IMR-90 (cell line): ENCODE data around the gene DISC1. TPM values are rescaled to one million over a fixed set of nuclear protein-coding genes. Genes with fewer than 3 reads are reported as not detected.

Source experiments
- ATAC-seq: fragments of 200-7000 bp; cut with Tn5 transposase; 2 replicates; pipeline ENCODE4 v1.9.1; 2020; ENCODE audit warnings: low read depth, mild to moderate bottlenecking, moderate library complexity
- BruUV-seq: library from RNA; stranded (reverse); fragments of 400-500 nt; replicated peaks from 2 replicates; lab custom pipeline; 2021; lab: Mats Ljungman, UMichigan
- CTCF ChIA-PET: fragments of 300-600 bp; formaldehyde crosslinking; extraction: SDS; loops from one replicate; lab custom pipeline; 2021; ENCODE audit warnings: antibody characterized with exemption; lab: Yijun Ruan, JAX
- POLR2A ChIA-PET: fragments of 300-600 bp; sonication (Branson Sonifier 250); formaldehyde crosslinking; loops from one replicate; lab custom pipeline; 2022; ENCODE audit warnings: antibody characterized with exemption; ENCODE audit not compliant: unreplicated experiment; lab: Charles Lee
- DNase-seq: peaks from one replicate; pipeline ENCODE4 v3.0.0; 2013
- H2AFZ ChIP-seq: replicated peaks from 2 replicates; pipeline ENCODE3; 2013; ENCODE audit warnings: low read length, mild to moderate bottlenecking; ENCODE audit not compliant: poor library complexity
- H2AK5ac ChIP-seq: 2 replicates; pipeline ENCODE4 v1.6.1; 2013; ENCODE audit warnings: low read depth, low read length, inconsistent platforms
- H2AK9ac ChIP-seq: replicated peaks from 2 replicates; pipeline ENCODE3; 2013; ENCODE audit warnings: mild to moderate bottlenecking, low read depth, low read length, moderate library complexity; ENCODE audit not compliant: poor library complexity
- H2BK120ac ChIP-seq: 2 replicates; pipeline ENCODE4 v1.6.1; 2013; ENCODE audit warnings: low read depth, low read length, inconsistent platforms
- H2BK15ac ChIP-seq: 3 replicates; pipeline ENCODE4 v1.6.1; 2013; ENCODE audit warnings: low read depth, low read length, inconsistent platforms
- H2BK20ac ChIP-seq: 2 replicates; pipeline ENCODE4 v1.6.1; 2013; ENCODE audit warnings: low read depth, mild to moderate bottlenecking, inconsistent platforms, low read length, moderate library complexity
- H2BK5ac ChIP-seq: 2 replicates; pipeline ENCODE4 v1.6.1; 2013; ENCODE audit warnings: mild to moderate bottlenecking, low read depth, low read length, inconsistent platforms; ENCODE audit not compliant: poor library complexity, severe bottlenecking
- H3K14ac ChIP-seq: replicated peaks from 2 replicates; pipeline ENCODE4 v1.6.1; 2013; ENCODE audit warnings: low read depth, low read length, inconsistent platforms
- H3K18ac ChIP-seq: 2 replicates; pipeline ENCODE4 v1.6.1; 2013; ENCODE audit warnings: low read depth, low read length, control low read depth
- H3K23ac ChIP-seq: 2 replicates; pipeline ENCODE4 v1.6.1; 2013; ENCODE audit warnings: low read depth, low read length, inconsistent platforms
- H3K27ac ChIP-seq: 2 replicates; pipeline ENCODE4 v1.5.1; 2013; ENCODE audit warnings: mild to moderate bottlenecking, control low read depth, low read length; ENCODE audit not compliant: insufficient read depth
- H3K27me3 ChIP-seq: 2 replicates; pipeline ENCODE4 v1.6.1; 2013; ENCODE audit warnings: low read length; ENCODE audit not compliant: control insufficient read depth, insufficient read depth
- H3K36me3 ChIP-seq: 2 replicates; pipeline ENCODE4 v1.6.1; 2013; ENCODE audit warnings: low read length, mixed read lengths; ENCODE audit not compliant: control insufficient read depth, insufficient read depth
- H3K4ac ChIP-seq: 2 replicates; pipeline ENCODE4 v1.6.1; 2013; ENCODE audit warnings: low read depth, low read length, inconsistent platforms
- H3K4me1 ChIP-seq: 2 replicates; pipeline ENCODE4 v1.6.1; 2013; ENCODE audit warnings: low read length, mixed read lengths; ENCODE audit not compliant: control insufficient read depth, insufficient read depth
- H3K4me2 ChIP-seq: 2 replicates; pipeline ENCODE4 v1.6.1; 2013; ENCODE audit warnings: low read depth, mild to moderate bottlenecking, control low read depth, low read length, moderate library complexity
- H3K4me3 ChIP-seq: 2 replicates; pipeline ENCODE4 v1.5.1; 2013; ENCODE audit warnings: low read depth, mild to moderate bottlenecking, control low read depth, low read length, moderate library complexity; ENCODE audit not compliant: insufficient read depth
- H3K56ac ChIP-seq: 2 replicates; pipeline ENCODE4 v1.6.1; 2013; ENCODE audit warnings: low read length, inconsistent platforms; ENCODE audit not compliant: insufficient read depth; ENCODE audit errors: extremely low read depth
- H3K79me1 ChIP-seq, 2 experiments: 2 replicates each; pipeline ENCODE4 v1.6.1; 2013; ENCODE audit warnings: low read length in 2 of 2, inconsistent platforms in 1 of 2, low read depth in 1 of 2
- H3K9ac ChIP-seq: 2 replicates; pipeline ENCODE4 v1.6.1; 2013; ENCODE audit warnings: low read depth, low read length, control low read depth
- H3K9me1 ChIP-seq: 2 replicates; pipeline ENCODE4 v1.6.1; 2013; ENCODE audit warnings: low read length, inconsistent platforms; ENCODE audit not compliant: insufficient read depth
- H3K9me3 ChIP-seq: 2 replicates; pipeline ENCODE4 v1.6.1; 2013; ENCODE audit warnings: low read length; ENCODE audit not compliant: control insufficient read depth, insufficient read depth
- H4K20me1 ChIP-seq: 2 replicates; pipeline ENCODE4 v1.6.1; 2013; ENCODE audit warnings: low read length, inconsistent platforms; ENCODE audit not compliant: insufficient read depth
- H4K5ac ChIP-seq: 2 replicates; pipeline ENCODE4 v1.6.1; 2013; ENCODE audit warnings: mild to moderate bottlenecking, low read depth, low read length, control low read depth
- H4K8ac ChIP-seq, 2 experiments: 2 replicates each; pipeline ENCODE4 v1.6.1; 2013; ENCODE audit warnings: low read depth in 2 of 2, low read length in 2 of 2, control low read depth in 1 of 2, inconsistent platforms in 1 of 2
- H4K91ac ChIP-seq: 2 replicates; pipeline ENCODE4 v1.6.1; 2013; ENCODE audit warnings: low read depth, low read length, inconsistent platforms; ENCODE audit not compliant: insufficient read depth
- CTCF ChIP-seq: conservative IDR thresholded peaks from 2 replicates; pipeline ENCODE4 v1.5.1; 2012; ENCODE audit warnings: mild to moderate bottlenecking, low read depth, low read length, improper control_type of control experiment
- ELK1 ChIP-seq: fragments of 150-350 bp; IDR thresholded peaks from 2 replicates; pipeline ENCODE4 v1.6.1; 2016; ENCODE audit warnings: low read depth, mild to moderate bottlenecking, low read length, moderate library complexity, borderline replicate concordance
- MAFK ChIP-seq: IDR thresholded peaks from 2 replicates; pipeline ENCODE4 v1.6.1; 2012; ENCODE audit warnings: low read depth, low read length, improper control_type of control experiment
- MAZ ChIP-seq: IDR thresholded peaks from 2 replicates; pipeline ENCODE4 v1.6.1; 2012; ENCODE audit warnings: low read depth, mild to moderate bottlenecking, low read length, improper control_type of control experiment, moderate library complexity, borderline replicate concordance
- RCOR1 ChIP-seq: IDR thresholded peaks from 2 replicates; pipeline ENCODE4 v1.6.1; 2012; ENCODE audit warnings: mild to moderate bottlenecking, low read length, improper control_type of control experiment; ENCODE audit not compliant: insufficient replicate concordance
- WGBS, 2 experiments: methylation state at CpG; one replicate each; pipeline versions ENCODE4 v1.1.5 to v1.1.7; 2013; ENCODE audit warnings: missing lambda C conversion rate in 2 of 2; ENCODE audit not compliant: insufficient read length in 1 of 2; ENCODE audit errors: extremely low coverage in 2 of 2; 5-methylcytosine and 5-hydroxymethylcytosine counted together
- dilution Hi-C: fragments of 300-500 bp; cut with HindIII; formaldehyde crosslinking; loops from one replicate; pipeline ENCODE4 v1.14.3; 2018; ENCODE audit warnings: low sequenced_read_pairs; ENCODE audit not compliant: unreplicated experiment
- in situ Hi-C: fragments of 300-500 bp; cut with MboI; formaldehyde crosslinking; loops from 3 replicates; pipeline ENCODE4 v1.14.3; 2019; ENCODE audit warnings: low sequenced_read_pairs, inconsistent platforms, mixed read lengths
- intact Hi-C: fragments of 100-400 bp; cut with micrococcal nuclease; formaldehyde crosslinking; loops from 2 replicates; pipeline ENCODE4 v1.10.0; 2022
- polyA plus RNA-seq, 3 experiments: library from polyadenylated mRNA; depleted of rRNA; stranded (reverse); fragments of >200 nt; gene quantifications; 2 replicates each; pipeline ENCODE4 v1.2.3, GENCODE V29; 2012; ENCODE audit warnings: low replicate concordance in 1 of 3
- total RNA-seq: library from RNA; depleted of rRNA; stranded (reverse); fragments of >200 nt; gene quantifications from 2 replicates; pipeline ENCODE4 v1.2.3, GENCODE V29; 2012

Gene DISC1
- total and polyA plus RNA-seq, 2 of the 4 experiments (the other 2 are of a cell fraction) = 2.2 to 7.0 TPM

- Histone ChIP-seq H3K27me3 (no peaks in the 10 kb centered on the region), H3K79me1 (no peaks in the 10 kb centered on the region), H3K9me1 (peaks cover under 1% of the 10 kb centered on the region; the same call in 1 of the 2 replicates), H4K91ac (no peak overlapping the region), H3K27ac (no peak overlapping the region), H3K18ac (no peak overlapping the region), H3K9ac (no peak overlapping the region), H4K5ac (no peak overlapping the region), H2AK9ac (no peak overlapping the region), H2BK15ac (no peak overlapping the region), H2BK120ac (no peak overlapping the region), H4K8ac (no peak overlapping the region; a peak in 1 of 4 replicates), H3K9me3 (peaks cover 2% of the 10 kb centered on the region; the same call in 1 of the 2 replicates), H3K56ac (no peak overlapping the region), H2AK5ac (no peak overlapping the region), H3K4ac (no peak overlapping the region), H3K4me2 (no peak overlapping the region), H4K20me1 (no peaks in the 10 kb centered on the region), H3K4me3 (no peak overlapping the region), H2BK5ac (no peak overlapping the region), H3K23ac (no peak overlapping the region), H3K36me3 (no peaks in the 10 kb centered on the region), H3K14ac (no peak overlapping the region), H2BK20ac (no peak overlapping the region), H2AFZ (no peak overlapping the region), H3K4me1 (peaks cover 2% of the 10 kb centered on the region; the same call in 1 of the 2 replicates)
- no CpG with 5 or more reads among the region's 5 CpGs for WGBS, 2 experiments
- ChIA-PET POLR2A (no interaction called here), CTCF (no interaction called here)
- BruUV-seq = no TSS peak
- no peak for TF ChIP-seq ELK1
- TF ChIP-seq MAZ = no peak
- TF ChIP-seq RCOR1 = no peak
- no peak for TF ChIP-seq CTCF
- TF ChIP-seq MAFK = no peak
- peak; percentile 64 for DNase-seq
- ATAC-seq = peak; percentile 66
- in situ Hi-C loops = no loop called here
- dilution Hi-C loops = no loop called here
- intact Hi-C loops = loop anchor here (10.0 kb wide), 1 partner anchor 180 kb away; no protein-coding TSS in a partner anchor
Observed at GRCh38 chr1:231934797-231935196, 308.2 kb downstream of the DISC1 start.
